GM10248 (cell line): ENCODE measurements around the gene ACSM4.
"Not testable (repeated sequence)": the region's sequence is repeated elsewhere in the genome, so short reads cannot be mapped to it uniquely, and the experiment has no call there.

ENCODE experiments used
- CTCF ChIA-PET: fragments of 300-600 bp; sonication (Branson Sonifier 250); formaldehyde crosslinking; extraction: SDS; loops from one replicate; lab custom pipeline; 2021; ENCODE audit warnings: antibody characterized with exemption; lab: Yijun Ruan, JAX
- POLR2A ChIA-PET: fragments of 350-650 bp; sonication (Branson Sonifier 250); formaldehyde crosslinking; extraction: SDS; loops from one replicate; lab custom pipeline; 2020; ENCODE audit warnings: antibody characterized with exemption; lab: Yijun Ruan, JAX
- DNase-seq: peaks from one replicate; pipeline ENCODE4 v3.0.0; 2012; ENCODE audit errors: extremely low spot score
- TF ChIP-seq, protein P1 (sequence below): IDR thresholded peaks from 2 replicates; pipeline ENCODE4 v1.5.1; 2012; ENCODE audit warnings: mild to moderate bottlenecking, low read depth; ENCODE audit errors: extremely low read depth, missing control alignments, control extremely low read depth

ACSM4 gene, protein sequence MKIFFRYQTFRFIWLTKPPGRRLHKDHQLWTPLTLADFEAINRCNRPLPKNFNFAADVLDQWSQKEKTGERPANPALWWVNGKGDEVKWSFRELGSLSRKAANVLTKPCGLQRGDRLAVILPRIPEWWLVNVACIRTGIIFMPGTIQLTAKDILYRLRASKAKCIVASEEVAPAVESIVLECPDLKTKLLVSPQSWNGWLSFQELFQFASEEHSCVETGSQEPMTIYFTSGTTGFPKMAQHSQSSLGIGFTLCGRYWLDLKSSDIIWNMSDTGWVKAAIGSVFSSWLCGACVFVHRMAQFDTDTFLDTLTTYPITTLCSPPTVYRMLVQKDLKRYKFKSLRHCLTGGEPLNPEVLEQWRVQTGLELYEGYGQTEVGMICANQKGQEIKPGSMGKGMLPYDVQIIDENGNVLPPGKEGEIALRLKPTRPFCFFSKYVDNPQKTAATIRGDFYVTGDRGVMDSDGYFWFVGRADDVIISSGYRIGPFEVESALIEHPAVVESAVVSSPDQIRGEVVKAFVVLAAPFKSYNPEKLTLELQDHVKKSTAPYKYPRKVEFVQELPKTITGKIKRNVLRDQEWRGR

DNA sequence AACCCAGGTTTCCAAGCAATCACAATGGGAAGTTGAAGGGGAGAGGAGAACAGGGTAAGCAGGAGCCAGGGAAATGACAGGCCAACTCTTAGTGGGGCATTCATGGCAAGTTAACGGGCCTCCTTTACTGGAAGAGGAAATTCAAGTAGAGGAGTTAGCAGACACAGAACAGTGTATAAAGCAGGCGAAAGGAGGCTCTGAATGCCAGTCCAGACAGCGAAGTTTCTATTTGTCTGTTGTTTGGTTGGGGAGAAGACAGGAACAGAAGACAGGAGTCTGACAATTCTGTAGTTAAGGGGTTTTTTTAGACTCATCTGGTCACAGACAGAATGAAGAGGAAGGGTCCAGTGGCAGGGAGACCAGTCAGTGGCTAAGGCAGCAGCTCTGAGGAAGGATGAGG, at the start of gene ACSM4:
Gene ACSM4 (plus strand): TSS at position 301 of the 400 bp plus-strand sequence. CDS start 260 bp downstream, outside the sequence.
- TF ChIP-seq, protein P1, sequence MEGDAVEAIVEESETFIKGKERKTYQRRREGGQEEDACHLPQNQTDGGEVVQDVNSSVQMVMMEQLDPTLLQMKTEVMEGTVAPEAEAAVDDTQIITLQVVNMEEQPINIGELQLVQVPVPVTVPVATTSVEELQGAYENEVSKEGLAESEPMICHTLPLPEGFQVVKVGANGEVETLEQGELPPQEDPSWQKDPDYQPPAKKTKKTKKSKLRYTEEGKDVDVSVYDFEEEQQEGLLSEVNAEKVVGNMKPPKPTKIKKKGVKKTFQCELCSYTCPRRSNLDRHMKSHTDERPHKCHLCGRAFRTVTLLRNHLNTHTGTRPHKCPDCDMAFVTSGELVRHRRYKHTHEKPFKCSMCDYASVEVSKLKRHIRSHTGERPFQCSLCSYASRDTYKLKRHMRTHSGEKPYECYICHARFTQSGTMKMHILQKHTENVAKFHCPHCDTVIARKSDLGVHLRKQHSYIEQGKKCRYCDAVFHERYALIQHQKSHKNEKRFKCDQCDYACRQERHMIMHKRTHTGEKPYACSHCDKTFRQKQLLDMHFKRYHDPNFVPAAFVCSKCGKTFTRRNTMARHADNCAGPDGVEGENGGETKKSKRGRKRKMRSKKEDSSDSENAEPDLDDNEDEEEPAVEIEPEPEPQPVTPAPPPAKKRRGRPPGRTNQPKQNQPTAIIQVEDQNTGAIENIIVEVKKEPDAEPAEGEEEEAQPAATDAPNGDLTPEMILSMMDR, result no peak
- POLR2A ChIA-PET, result no interaction called here
- CTCF ChIA-PET, result no interaction called here
- no peak for DNase-seq

DNA sequence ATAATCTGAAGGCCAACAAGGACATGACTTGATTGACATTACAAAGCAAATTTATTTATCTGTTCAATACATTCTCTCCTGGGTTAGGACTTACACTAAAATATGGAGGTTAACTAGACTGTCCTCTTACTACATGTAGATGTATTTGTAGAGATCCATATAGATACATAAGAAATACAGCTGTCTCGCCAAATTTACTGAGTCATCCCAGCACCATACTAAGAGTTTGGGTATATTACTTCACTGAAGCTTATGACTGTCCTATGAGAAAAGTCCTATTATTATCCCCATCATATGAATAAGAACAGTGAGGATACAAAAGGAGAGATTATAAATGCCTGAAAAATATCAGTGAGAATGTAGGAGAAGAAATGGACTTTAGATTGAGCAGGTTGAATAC, 44.8 kb upstream of the ACSM4 start:
- ChIA-PET CTCF (interaction anchor here (1.3 kb wide), 1 partner anchor 29 kb away, joined by 3 read pairs; no protein-coding TSS in a partner anchor), POLR2A (no interaction called here)
- no peak for DNase-seq
- TF ChIP-seq, protein P1, result no peak

DNA sequence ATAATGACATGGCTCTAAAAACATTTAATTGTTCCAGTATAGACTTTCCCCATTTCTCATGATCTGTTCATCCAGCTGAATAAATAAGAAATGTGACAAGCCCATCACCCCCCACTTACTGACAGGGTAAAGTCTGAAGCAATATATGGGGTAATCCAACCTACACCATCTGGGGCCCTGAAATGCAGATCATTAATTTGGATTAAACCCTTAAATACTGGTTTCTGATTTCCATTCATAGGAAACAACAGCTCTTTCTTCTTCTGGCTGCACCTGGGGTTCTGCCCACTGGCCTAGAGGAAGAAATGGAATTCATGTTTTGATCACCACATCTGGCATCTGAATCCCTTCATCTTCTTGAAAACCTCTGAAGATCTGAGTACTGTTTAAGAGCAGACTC, 39.3 kb upstream of the ACSM4 start:
- ChIA-PET POLR2A (no interaction called here), CTCF (interaction anchor here (0.8 kb wide), 1 partner anchor 286 kb away, joined by 3 read pairs; no protein-coding TSS in a partner anchor)
- TF ChIP-seq, protein P1, result no peak
- no peak for DNase-seq

DNA sequence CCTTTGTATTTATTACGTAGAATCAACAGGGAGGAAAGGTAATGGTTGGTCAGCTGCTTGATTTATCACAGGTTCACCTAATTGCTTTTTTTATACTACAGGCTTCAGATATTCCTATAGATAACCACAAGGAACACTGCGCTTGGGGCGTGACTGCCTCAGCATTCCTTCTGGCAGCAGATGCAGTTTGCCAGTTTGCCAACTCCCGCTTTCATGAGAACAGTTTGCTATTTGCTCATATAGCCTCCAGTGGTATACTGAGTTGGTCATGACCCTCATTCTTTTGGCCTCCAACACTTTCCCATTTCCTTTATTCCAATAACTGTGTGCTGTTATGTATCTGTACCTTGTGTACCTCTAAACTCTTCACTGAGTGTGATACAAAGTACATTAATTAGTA, 38.6 kb upstream of the ACSM4 start:
- ChIA-PET CTCF (no interaction called here), POLR2A (no interaction called here)
- TF ChIP-seq, protein P1, result no peak
- DNase-seq, result no peak

DNA sequence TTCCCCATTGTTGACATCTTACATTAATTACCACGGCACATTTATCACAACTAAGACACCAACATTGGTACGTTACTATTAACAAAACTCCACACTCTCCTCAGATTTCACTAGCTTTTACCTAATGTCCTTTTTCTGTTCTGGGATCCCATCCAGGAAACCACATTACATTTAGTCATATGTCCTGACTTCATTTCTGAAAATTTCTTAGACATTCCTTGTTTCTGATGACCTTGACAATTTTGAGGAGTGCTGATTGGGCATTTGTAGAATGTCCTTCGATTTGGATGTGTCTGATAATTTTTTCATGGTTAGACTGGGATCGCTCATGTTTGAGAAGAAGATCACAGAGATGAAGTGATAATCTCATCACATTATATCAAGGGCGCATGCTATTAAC, 34.6 kb upstream of the ACSM4 start:
- no peak for DNase-seq
- ChIA-PET POLR2A (no interaction called here), CTCF (interaction anchor here (1.2 kb wide), 1 partner anchor 8 kb away, joined by 4 read pairs; no protein-coding TSS in a partner anchor)
- TF ChIP-seq, protein P1, result no peak

DNA sequence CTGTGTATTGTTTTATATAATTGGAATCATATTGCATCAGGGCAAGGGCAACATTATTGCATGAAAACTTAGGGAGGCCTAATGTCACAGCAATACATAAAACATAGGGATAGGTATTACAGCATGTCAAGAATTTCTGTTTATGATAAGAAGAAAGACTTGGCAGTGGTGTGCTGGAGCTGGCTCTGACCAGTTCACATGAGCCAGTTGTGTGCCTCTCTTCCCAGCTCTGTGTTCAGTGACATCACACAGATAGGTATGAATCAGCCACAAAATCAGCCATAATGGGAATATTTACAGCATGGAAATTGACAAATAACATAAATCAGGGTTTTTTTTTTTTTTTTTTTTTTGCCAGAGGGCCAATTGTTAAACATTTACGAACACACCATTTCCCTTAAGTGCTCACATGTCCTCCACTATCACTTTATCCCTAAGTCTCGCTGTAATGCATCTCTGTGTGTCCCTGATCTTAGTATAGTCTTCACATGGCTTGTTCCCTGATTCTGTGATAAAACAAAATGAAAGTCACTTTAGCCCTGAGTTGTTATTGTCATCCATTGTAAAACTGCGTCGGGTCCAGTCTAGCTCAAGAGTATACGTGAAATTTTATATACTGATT, 31.9 kb upstream of the ACSM4 start:
- ChIA-PET CTCF (no interaction called here), POLR2A (no interaction called here)
- TF ChIP-seq, protein P1, result no peak
- no peak for DNase-seq

DNA sequence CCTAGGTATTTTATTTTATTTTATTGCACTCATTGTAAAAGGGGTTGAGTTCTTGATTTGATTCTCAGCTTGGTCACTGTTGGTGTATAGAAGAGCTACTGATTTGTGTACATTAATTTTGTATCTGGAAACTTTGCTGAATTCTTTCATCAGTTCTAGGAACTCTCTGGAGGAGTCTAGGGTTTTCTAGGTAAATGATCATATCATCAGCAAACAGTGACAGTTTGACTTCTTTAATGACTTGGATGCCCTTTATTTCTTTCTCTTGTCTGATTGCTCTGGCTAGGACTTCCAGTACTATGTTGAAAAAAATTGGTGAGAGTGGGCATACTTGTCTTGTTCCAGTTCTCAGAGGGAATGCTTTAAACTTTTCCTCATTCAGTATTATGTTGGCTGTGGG, 28.4 kb upstream of the ACSM4 start:
- DNase-seq, CTCF ChIA-PET: not testable (repeated sequence)

More for the DNA sequence above, 28.4 kb upstream of the ACSM4 start:
- POLR2A ChIA-PET, result not testable (repeated sequence)
